GM19468 (cell line): ENCODE measurements around the gene HMBS.
"Not testable (repeated sequence)": the region's sequence is repeated elsewhere in the genome, so short reads cannot be mapped to it uniquely, and the experiment has no call there.

ENCODE experiments used
- ATAC-seq: cut with Tn5 transposase; IDR thresholded peaks from one replicate; pipeline ENCODE4 v1.9.1; 2021; ENCODE audit warnings: mild to moderate bottlenecking, moderate library complexity, moderate number of reproducible peaks; ENCODE audit not compliant: unreplicated experiment; ENCODE audit errors: extremely low read depth

The HMBS gene

GRCh38 chr11:119100246-119100970 is 15.7 kb downstream of the HMBS start:
- ATAC-seq = no peak

- no peak for ATAC-seq
These were observed 16.5 kb downstream of the HMBS start for GRCh38 chr11:119100994-119101758.

- peak; percentile 37 for ATAC-seq
These were observed 17.2 kb downstream of the HMBS start, which contains the start of gene DPAGT1 for GRCh38 chr11:119101759-119102423. Gene DPAGT1 (minus strand): TSS chr11:119101853. CDS start chr11:119101655, 198 bp downstream.

- not testable (repeated sequence) for ATAC-seq
These were observed 18.5 kb downstream of the HMBS start for GRCh38 chr11:119103161-119103664.

- ATAC-seq = no peak
These were observed 19.1 kb downstream of the HMBS start for GRCh38 chr11:119103793-119104192.

- ATAC-seq = peak; percentile 47
These were observed 22.2 kb downstream of the HMBS start, which contains the start of gene C2CD2L for GRCh38 chr11:119106564-119107537. Gene C2CD2L (plus strand): TSS chr11:119107344. CDS start chr11:119107742, 398 bp downstream.

GRCh38 chr11:119107538-119108145 is 23.0 kb downstream of the HMBS start:
- no peak for ATAC-seq

GRCh38 chr11:119108146-119108856 is 23.6 kb downstream of the HMBS start:
- no peak for ATAC-seq

- ATAC-seq = no peak
These were observed 24.2 kb downstream of the HMBS start for GRCh38 chr11:119108857-119109221.

GRCh38 chr11:119109843-119110242 is 25.2 kb downstream of the HMBS start:
- ATAC-seq = no peak

GRCh38 chr11:119110439-119110838 is 25.8 kb downstream of the HMBS start:
- ATAC-seq = no peak

GRCh38 chr11:119111361-119111925 is 26.8 kb downstream of the HMBS start:
- no peak for ATAC-seq

GRCh38 chr11:119112314-119113020 is 27.8 kb downstream of the HMBS start:
- no peak for ATAC-seq

GRCh38 chr11:119113716-119114115 is 29.0 kb downstream of the HMBS start:
- ATAC-seq = no peak

- ATAC-seq = no peak
These were observed 29.7 kb downstream of the HMBS start for GRCh38 chr11:119114351-119114750.

- no peak for ATAC-seq
These were observed 31.0 kb downstream of the HMBS start for GRCh38 chr11:119115484-119116234.

GRCh38 chr11:119116235-119116594 is 31.5 kb downstream of the HMBS start:
- no peak for ATAC-seq
